ENCODE results near the gene ARHGAP6. TPM values are rescaled to one million over a fixed set of nuclear protein-coding genes. Genes with fewer than 3 reads are reported as not detected.

The ARHGAP6 gene
- total and polyA plus RNA-seq, 2 of the 13 experiments (the other 11 are each of a cell fraction or from before 2014, with no cell fraction given): 0.11 TPM; not detected in 1

DNA sequence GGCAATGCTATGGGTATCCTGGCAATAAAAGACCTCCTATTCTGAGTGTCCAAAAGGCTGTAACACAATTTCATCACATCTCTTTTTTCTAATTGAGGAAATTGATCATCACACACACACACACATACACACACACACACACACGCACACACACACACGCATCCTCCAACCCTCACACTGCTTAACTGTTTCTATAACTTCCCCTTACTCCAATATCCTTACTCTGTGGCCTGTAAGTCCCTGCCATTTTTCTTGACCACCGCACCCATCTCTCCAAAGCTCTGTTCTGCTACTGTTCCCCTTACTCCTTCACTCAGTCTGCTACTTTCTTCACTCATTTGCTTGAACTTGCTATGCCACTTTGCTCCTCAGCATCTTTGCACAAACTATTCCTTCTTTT, 256.9 kb downstream of the ARHGAP6 start:
- H3K27me3 ChIP-seq (ENCODE audit: control insufficient read depth in 1 of 2, insufficient read depth in 2 of 2, low read length in 2 of 2): no peaks in the 10 kb centered on the region
- intact Hi-C loops (cut with micrococcal nuclease; ENCODE audit: unreplicated experiment) (no loop called here), in situ Hi-C loops (cut with HindIII; ENCODE audit: extremely low pct_ligation_motif_present, low pct_unique_long_range_greater_than_20kb) (no loop called here)
- FAIRE-seq (no peak), ATAC-seq (no peak), DNase-seq (ENCODE audit: low spot score) (no peak)
- H3K4me3 ChIP-seq (replicated peaks in 1 of 3; ENCODE audit: insufficient read depth in 1 of 3, low read depth in 2 of 3, low read length in 3 of 3): no peak overlapping the region
- no peaks in the 10 kb centered on the region for H3K79me2 ChIP-seq (ENCODE audit: insufficient read depth, low read length)
- H3K27ac ChIP-seq (ENCODE audit: extremely low read length, insufficient read depth, low read length): no peak overlapping the region
- H3K4me2 ChIP-seq (ENCODE audit: low read depth, low read length): no peak overlapping the region
- H2AFZ ChIP-seq (ENCODE audit: low read length): no peak overlapping the region
- H3K9ac ChIP-seq (ENCODE audit: insufficient read depth, low read depth, low read length): no peak overlapping the region
- H3K9me3 ChIP-seq (ENCODE audit: low read length): no peaks in the 10 kb centered on the region
- ChIA-PET POLR2A (no interaction called here), CTCF (ENCODE audit: low intra/inter-chr PET ratio, low total read pairs) (no interaction called here)
- no peaks in the 10 kb centered on the region for H4K20me1 ChIP-seq (ENCODE audit: insufficient read depth, low read length)
- WGBS (ENCODE audit: low lambda C conversion rate): 34% methylated on average over 3 of the region's 3 CpGs
- no TSS peak for BruUV-seq (replicated peaks)
- no peaks in the 10 kb centered on the region for H3K4me1 ChIP-seq (ENCODE audit: insufficient read depth, low read length)
- H3K36me3 ChIP-seq (replicated peaks in 1 of 2; ENCODE audit: control insufficient read depth in 1 of 2, insufficient read depth in 2 of 2, low read length in 2 of 2): no peaks in the 10 kb centered on the region
- TF ChIP-seq, protein P1, sequence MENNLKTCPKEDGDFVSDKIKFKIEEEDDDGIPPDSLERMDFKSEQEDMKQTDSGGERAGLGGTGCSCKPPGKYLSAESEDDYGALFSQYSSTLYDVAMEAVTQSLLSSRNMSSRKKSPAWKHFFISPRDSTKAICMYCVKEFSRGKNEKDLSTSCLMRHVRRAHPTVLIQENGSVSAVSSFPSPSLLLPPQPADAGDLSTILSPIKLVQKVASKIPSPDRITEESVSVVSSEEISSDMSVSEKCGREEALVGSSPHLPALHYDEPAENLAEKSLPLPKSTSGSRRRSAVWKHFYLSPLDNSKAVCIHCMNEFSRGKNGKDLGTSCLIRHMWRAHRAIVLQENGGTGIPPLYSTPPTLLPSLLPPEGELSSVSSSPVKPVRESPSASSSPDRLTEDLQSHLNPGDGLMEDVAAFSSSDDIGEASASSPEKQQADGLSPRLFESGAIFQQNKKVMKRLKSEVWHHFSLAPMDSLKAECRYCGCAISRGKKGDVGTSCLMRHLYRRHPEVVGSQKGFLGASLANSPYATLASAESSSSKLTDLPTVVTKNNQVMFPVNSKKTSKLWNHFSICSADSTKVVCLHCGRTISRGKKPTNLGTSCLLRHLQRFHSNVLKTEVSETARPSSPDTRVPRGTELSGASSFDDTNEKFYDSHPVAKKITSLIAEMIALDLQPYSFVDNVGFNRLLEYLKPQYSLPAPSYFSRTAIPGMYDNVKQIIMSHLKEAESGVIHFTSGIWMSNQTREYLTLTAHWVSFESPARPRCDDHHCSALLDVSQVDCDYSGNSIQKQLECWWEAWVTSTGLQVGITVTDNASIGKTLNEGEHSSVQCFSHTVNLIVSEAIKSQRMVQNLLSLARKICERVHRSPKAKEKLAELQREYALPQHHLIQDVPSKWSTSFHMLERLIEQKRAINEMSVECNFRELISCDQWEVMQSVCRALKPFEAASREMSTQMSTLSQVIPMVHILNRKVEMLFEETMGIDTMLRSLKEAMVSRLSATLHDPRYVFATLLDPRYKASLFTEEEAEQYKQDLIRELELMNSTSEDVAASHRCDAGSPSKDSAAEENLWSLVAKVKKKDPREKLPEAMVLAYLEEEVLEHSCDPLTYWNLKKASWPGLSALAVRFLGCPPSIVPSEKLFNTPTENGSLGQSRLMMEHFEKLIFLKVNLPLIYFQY (CRISPR knock-in tag; IDR thresholded peaks at IDR 0.05; ENCODE audit: borderline replicate concordance): no peak
- TF ChIP-seq BRCA1 (CRISPR knock-in tag; IDR thresholded peaks at IDR 0.05) (no peak), SMC3 (IDR thresholded peaks at IDR 0.05; ENCODE audit: low read length) (no peak), RFXAP (CRISPR knock-in tag; IDR thresholded peaks at IDR 0.05; ENCODE audit: borderline replicate concordance) (no peak), CAMTA2 (CRISPR knock-in tag; IDR thresholded peaks at IDR 0.05; ENCODE audit: borderline replicate concordance) (no peak), ZNF441 (CRISPR knock-in tag; IDR thresholded peaks at IDR 0.05; ENCODE audit: borderline replicate concordance) (no peak), ZNF549 (CRISPR knock-in tag; IDR thresholded peaks at IDR 0.05) (no peak), POLR2G (IDR thresholded peaks at IDR 0.05; ENCODE audit: low read depth, low read length) (no peak)
- TF ChIP-seq, protein P2, sequence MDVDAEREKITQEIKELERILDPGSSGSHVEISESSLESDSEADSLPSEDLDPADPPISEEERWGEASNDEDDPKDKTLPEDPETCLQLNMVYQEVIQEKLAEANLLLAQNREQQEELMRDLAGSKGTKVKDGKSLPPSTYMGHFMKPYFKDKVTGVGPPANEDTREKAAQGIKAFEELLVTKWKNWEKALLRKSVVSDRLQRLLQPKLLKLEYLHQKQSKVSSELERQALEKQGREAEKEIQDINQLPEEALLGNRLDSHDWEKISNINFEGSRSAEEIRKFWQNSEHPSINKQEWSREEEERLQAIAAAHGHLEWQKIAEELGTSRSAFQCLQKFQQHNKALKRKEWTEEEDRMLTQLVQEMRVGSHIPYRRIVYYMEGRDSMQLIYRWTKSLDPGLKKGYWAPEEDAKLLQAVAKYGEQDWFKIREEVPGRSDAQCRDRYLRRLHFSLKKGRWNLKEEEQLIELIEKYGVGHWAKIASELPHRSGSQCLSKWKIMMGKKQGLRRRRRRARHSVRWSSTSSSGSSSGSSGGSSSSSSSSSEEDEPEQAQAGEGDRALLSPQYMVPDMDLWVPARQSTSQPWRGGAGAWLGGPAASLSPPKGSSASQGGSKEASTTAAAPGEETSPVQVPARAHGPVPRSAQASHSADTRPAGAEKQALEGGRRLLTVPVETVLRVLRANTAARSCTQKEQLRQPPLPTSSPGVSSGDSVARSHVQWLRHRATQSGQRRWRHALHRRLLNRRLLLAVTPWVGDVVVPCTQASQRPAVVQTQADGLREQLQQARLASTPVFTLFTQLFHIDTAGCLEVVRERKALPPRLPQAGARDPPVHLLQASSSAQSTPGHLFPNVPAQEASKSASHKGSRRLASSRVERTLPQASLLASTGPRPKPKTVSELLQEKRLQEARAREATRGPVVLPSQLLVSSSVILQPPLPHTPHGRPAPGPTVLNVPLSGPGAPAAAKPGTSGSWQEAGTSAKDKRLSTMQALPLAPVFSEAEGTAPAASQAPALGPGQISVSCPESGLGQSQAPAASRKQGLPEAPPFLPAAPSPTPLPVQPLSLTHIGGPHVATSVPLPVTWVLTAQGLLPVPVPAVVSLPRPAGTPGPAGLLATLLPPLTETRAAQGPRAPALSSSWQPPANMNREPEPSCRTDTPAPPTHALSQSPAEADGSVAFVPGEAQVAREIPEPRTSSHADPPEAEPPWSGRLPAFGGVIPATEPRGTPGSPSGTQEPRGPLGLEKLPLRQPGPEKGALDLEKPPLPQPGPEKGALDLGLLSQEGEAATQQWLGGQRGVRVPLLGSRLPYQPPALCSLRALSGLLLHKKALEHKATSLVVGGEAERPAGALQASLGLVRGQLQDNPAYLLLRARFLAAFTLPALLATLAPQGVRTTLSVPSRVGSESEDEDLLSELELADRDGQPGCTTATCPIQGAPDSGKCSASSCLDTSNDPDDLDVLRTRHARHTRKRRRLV (CRISPR knock-in tag; IDR thresholded peaks at IDR 0.05): no peak
- TF ChIP-seq, protein P3, sequence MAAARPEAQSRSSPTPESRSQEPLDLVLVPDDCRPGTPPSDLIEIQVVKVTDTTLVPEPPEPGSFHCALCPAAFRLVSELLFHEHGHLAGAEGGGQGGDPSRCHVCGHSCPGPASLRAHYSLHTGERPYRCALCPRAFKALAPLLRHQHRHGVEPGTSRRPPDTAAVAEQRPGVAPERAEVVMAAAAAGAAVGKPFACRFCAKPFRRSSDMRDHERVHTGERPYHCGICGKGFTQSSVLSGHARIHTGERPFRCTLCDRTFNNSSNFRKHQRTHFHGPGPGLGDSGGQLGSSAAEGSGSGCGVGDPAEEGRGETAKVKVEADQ (CRISPR knock-in tag; IDR thresholded peaks at IDR 0.05; ENCODE audit: borderline replicate concordance): no peak

Measured in HepG2 (cell line).